Mesodermal cell (in vitro differentiated cells): ENCODE measurements around the gene RGS2.

Experiments
- H3K27ac ChIP-seq: 2 replicates; pipeline ENCODE4 v1.7.0; 2013; ENCODE audit warnings: mild to moderate bottlenecking, low read depth, low read length, moderate library complexity; ENCODE audit not compliant: severe bottlenecking
- H3K36me3 ChIP-seq: 2 replicates; pipeline ENCODE4 v1.7.1; 2013; ENCODE audit warnings: mild to moderate bottlenecking, low read length, moderate library complexity; ENCODE audit not compliant: control insufficient read depth, insufficient read depth
- H3K4me1 ChIP-seq: one replicate; pipeline ENCODE4 v1.7.1; 2013; ENCODE audit warnings: mild to moderate bottlenecking, low read length; ENCODE audit not compliant: insufficient read depth, control insufficient read depth, poor library complexity, severe bottlenecking
- H3K4me3 ChIP-seq: 2 replicates; pipeline ENCODE4 v1.7.0; 2013; ENCODE audit warnings: low read length, control low read depth, mild to moderate bottlenecking; ENCODE audit not compliant: insufficient read depth, poor library complexity, severe bottlenecking; ENCODE audit errors: extremely low read depth
- H3K9me3 ChIP-seq: 2 replicates; pipeline ENCODE4 v1.7.1; 2013; ENCODE audit warnings: mild to moderate bottlenecking, low read length, moderate library complexity; ENCODE audit not compliant: control insufficient read depth
- WGBS, 2 experiments: methylation state at CpG; one replicate each; pipeline ENCODE4 v1.1.5; 2013; ENCODE audit warnings: missing lambda C conversion rate in 2 of 2; ENCODE audit not compliant: insufficient coverage in 2 of 2; 5-methylcytosine and 5-hydroxymethylcytosine counted together

The RGS2 gene

DNA sequence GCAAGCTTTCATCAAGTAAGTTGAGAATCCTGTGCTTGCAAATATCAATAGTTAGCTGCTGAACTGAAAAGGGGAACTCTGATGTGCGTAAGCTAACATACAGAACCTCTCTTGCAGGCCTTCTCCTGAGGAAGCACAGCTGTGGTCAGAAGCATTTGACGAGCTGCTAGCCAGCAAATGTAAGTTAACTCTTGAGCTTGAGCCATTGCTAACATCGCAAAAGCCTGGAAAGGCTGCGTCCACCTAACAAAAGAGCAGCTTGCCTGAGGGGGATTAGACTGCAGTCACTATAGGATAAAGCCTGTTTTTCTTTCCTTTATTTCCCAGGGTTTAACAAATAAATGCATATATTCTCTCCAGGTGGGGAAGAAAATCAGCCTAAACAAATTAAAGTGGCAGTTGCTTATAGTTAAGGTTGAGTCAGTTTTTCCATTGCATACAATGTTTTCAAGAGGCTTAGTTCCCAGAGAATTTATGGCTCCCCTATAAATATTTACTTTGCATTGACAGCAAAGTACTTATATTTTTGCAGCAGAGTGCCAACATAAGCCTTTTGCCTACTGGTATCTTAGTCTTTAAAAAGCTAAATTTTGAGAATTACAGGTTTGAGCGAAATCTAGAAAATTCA lies 1.5 kb downstream of the RGS2 start:
- WGBS, 2 experiments = 56 to 58% methylated on average over 2 to 4 of the region's 5 CpGs
- no peaks in the 10 kb centered on the region for H3K9me3 ChIP-seq

GRCh38 chr1:192811006-192811405 lies 2.2 kb downstream of the RGS2 start:
- no CpG with 5 or more reads among the region's 3 CpGs for WGBS, 2 experiments
- H3K4me3 ChIP-seq = peak overlapping the region; percentile 86
- H3K9me3 ChIP-seq = no peaks in the 10 kb centered on the region
- no peak overlapping the region for H3K27ac ChIP-seq
- peaks cover 15% of the 10 kb centered on the region for H3K4me1 ChIP-seq
- H3K36me3 ChIP-seq = peaks cover 5% of the 10 kb centered on the region

More for the DNA sequence above, 1.5 kb downstream of the RGS2 start:
- peak overlapping the region; percentile 17 for H3K27ac ChIP-seq
- H3K36me3 ChIP-seq = peaks cover 5% of the 10 kb centered on the region
- peak overlapping the region; percentile 86 for H3K4me3 ChIP-seq
- peaks cover 15% of the 10 kb centered on the region for H3K4me1 ChIP-seq

GRCh38 chr1:192811594-192812239 lies 2.9 kb downstream of the RGS2 start:
- WGBS, 2 experiments = 91 to 100% methylated on average over 3 to 4 of the region's 6 CpGs
- peaks cover 15% of the 10 kb centered on the region for H3K4me1 ChIP-seq
- peaks cover 5% of the 10 kb centered on the region for H3K36me3 ChIP-seq
- no peak overlapping the region for H3K27ac ChIP-seq
- no peak overlapping the region for H3K4me3 ChIP-seq
- H3K9me3 ChIP-seq = no peaks in the 10 kb centered on the region

- no peaks in the 10 kb centered on the region for H3K9me3 ChIP-seq
- 90% methylated on average over 2 of the region's 3 CpGs; no CpG with 5 or more reads in 1 of the 2 experiments for WGBS, 2 experiments
- peaks cover 10% of the 10 kb centered on the region for H3K4me1 ChIP-seq
- no peak overlapping the region for H3K27ac ChIP-seq
- peaks cover 5% of the 10 kb centered on the region for H3K36me3 ChIP-seq
- no peak overlapping the region for H3K4me3 ChIP-seq
Measured at GRCh38 chr1:192812420-192813209, 3.8 kb downstream of the RGS2 start.

DNA sequence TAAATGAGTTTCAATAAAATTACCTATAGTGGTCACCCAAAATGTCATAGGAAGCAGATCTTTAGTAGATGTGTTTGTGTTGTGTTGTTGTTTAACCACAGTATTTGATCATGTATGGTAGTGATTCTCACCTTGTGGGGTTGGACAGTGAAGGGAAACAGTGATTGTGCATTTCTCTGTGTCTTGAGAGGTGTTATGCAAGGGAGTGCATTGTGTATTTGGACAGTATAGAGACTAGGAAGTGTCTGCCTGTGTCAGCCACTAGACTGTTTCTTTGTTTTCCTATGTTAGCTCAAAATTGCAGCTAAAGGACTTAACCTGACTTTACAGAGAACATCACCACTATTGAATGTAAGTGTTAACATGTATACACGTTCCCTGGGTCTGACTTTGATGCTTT lies 6.0 kb downstream of the RGS2 start:
- Histone ChIP-seq H3K36me3 (peaks cover 5% of the 10 kb centered on the region), H3K4me1 (peaks cover 5% of the 10 kb centered on the region), H3K4me3 (no peak overlapping the region), H3K9me3 (no peaks in the 10 kb centered on the region), H3K27ac (no peak overlapping the region)
- WGBS, 2 experiments = 80% methylated on average over 1 of the region's 1 CpG; no CpG with 5 or more reads in 1 of the 2 experiments

DNA sequence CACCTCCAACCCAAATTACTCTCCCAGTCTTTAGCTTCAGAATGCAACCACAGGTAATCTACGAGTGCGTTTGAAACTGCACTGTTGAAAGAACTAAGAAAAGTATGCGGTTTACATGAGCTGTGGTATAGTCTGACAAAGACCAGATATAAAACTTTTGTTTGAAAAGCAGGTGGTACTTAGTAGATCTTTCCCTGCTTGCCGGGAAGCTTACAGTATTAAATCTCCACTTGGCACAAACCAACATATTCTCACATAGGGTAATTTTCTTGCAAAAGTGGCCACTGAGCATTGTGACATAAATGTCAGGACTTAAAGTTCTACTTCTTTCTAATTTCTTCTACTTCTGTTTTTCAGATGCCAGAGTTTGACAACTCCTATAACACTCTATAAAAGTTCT lies 8.4 kb downstream of the RGS2 start:
- Histone ChIP-seq H3K4me3 (no peak overlapping the region), H3K36me3 (no peaks in the 10 kb centered on the region), H3K4me1 (no peaks in the 10 kb centered on the region), H3K9me3 (no peaks in the 10 kb centered on the region), H3K27ac (no peak overlapping the region)
- 91 to 100% methylated on average over 1 to 4 of the region's 4 CpGs for WGBS, 2 experiments

DNA sequence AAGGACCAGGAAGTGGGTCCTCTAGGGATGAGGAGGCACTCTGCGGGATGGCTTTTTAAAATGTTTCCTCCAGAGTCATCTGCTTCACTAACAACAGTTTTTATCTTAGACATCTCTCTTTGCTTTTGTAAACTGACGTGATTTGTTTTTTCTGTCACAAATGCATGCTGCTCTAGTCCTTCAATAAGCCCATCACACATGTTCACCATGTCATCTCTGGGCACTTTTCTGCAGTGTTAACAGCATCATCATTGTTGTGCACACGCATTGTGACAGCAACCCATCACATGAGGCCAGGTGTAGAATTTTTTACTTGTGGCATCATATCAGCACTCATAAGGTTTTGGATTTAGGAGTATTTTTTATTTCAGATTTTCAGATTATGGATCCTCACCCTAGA lies 12.5 kb downstream of the RGS2 start:
- Histone ChIP-seq H3K27ac (no peak overlapping the region), H3K4me3 (no peak overlapping the region), H3K9me3 (no peaks in the 10 kb centered on the region), H3K4me1 (no peaks in the 10 kb centered on the region), H3K36me3 (no peaks in the 10 kb centered on the region)
- 92 to 100% methylated on average over 1 to 2 of the region's 3 CpGs for WGBS, 2 experiments

DNA sequence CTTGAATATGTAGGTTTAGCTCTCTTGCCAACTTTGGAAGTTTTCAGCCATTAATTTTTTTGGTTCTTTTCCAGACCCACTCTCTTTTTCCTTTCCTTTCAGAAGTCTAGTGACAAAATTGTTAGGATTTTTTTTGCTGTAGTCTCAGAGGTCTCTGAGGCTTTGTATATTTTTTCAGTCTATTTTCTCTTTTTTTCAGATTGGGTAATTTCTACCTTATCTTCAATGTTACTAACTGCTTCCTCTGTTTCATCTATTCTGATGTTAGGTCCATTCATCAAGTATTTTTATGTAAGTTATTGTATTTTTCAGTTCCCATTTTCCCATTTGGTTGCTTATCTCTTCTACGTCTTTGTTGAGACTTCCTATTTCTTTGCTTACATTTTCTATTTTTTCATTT lies 15.7 kb downstream of the RGS2 start:
- no peaks in the 10 kb centered on the region for H3K36me3 ChIP-seq
- peaks cover 3% of the 10 kb centered on the region for H3K4me1 ChIP-seq
- H3K4me3 ChIP-seq = no peak overlapping the region
- H3K27ac ChIP-seq = no peak overlapping the region
- no peaks in the 10 kb centered on the region for H3K9me3 ChIP-seq
- no CpG with 5 or more reads among the region's 1 CpG for WGBS, 2 experiments

DNA sequence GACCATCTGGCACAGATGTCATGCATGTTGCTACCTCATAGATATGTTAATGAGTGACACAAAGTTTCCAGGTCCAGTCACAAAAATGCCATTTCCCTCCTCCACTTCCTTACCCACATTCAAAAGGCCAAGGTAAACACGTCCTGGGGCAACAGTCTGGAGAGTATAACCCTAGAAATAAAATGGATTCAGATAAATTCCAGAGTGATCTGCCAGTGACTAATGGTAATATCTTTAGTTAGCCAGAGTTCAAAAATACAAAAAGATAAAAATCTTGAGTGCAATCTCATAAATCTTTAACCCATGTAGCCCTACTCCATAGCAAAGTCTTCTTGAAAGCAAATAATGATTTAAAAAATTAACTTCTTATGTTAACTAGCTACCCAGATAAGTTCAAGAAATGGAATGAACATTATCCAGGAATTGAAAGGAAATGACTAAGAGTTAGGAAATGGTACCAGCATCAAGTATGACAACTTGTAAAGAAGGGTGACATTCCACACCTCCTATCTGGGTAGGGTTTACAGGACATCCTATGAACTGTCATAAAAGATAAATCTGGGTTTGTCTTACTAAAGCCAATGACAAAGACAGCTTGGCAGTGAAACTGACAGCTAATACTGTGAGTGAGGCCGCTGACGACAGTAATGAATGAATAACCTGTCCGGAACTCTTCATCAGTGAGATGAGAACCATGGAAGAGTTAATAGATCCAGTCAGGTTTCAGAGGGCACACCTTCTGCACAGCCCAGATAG lies 18.1 kb downstream of the RGS2 start:
- WGBS, 2 experiments = 89 to 96% methylated on average over 3 of the region's 4 CpGs
- Histone ChIP-seq H3K4me1 (peaks cover 3% of the 10 kb centered on the region), H3K9me3 (no peaks in the 10 kb centered on the region), H3K4me3 (no peak overlapping the region), H3K36me3 (no peaks in the 10 kb centered on the region), H3K27ac (peak overlapping the region; percentile 55)

DNA sequence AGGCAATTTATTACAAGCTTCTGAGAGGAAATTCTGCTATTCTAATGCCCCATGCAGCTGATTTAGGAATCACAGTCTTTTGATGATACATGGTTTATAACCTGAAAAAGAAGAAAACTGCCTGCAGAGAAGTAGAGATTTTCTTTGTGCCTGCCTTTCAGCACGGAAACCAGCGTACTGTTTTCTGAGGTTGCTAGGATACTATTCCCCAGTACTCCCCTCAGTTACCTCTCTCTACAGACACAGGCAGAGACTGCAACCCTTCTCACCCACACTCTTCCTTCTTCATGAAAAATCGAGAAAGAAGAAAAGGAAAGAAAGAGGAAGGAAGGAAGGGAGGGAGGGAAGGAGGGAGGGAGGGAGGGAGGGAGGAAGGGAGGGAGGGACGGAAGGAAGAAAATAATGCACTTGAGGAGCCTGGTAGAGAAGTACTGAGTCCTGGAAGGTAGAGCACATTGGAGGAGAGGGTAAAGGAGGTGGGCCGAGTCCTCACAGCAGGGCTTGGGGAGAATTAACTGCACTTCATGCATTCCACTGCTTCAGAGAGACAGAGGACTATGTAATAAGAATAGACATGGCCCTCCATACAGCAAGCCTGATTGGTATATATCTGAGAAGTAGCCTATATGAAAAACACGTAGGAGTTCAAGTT lies 21.9 kb downstream of the RGS2 start:
- Histone ChIP-seq H3K36me3 (no peaks in the 10 kb centered on the region), H3K27ac (no peak overlapping the region), H3K4me1 (peaks cover 7% of the 10 kb centered on the region), H3K9me3 (no peaks in the 10 kb centered on the region), H3K4me3 (no peak overlapping the region)
- WGBS, 2 experiments = 83 to 90% methylated on average over 1 to 2 of the region's 6 CpGs
